Measurements from ENCODE around the gene HDAC9. TPM values are rescaled to one million over a fixed set of nuclear protein-coding genes. Genes with fewer than 3 reads are reported as not detected.
"Not testable (repeated sequence)": the region's sequence is repeated elsewhere in the genome, so short reads cannot be mapped to it uniquely, and the experiment has no call there.

The HDAC9 gene
- total RNA-seq, 4 donors from 2014 or later, result 10.3 to 48.4 (median 12.2) TPM

DNA sequence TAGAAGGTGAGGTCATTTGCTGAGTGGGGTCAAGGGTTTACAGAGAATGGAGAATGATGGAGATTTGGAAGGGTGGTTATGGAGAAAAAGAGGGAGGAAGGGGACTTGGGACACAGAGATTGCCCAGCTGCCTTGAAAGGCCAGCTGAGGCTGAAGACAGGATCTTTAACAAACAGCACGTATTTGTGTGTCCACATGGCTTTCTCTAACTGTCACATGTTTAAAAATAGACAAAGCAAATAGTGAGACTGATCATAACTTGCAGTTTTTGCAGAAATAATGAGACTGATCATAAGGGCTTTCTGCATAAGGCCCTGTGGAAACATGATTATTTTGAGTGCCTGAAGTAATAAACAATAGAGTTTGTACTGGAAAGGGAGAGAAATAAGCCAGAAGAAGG is 212.7 kb downstream of the HDAC9 start:
- Histone ChIP-seq H3K9me3 (no peaks in the 10 kb centered on the region), H3K27ac (no peak overlapping the region), H3K4me1 (no peaks in the 10 kb centered on the region), H3K27me3 (no peaks in the 10 kb centered on the region), H3K4me3 (no peak overlapping the region), H3K36me3 (no peaks in the 10 kb centered on the region)
- DNase-seq (ENCODE audit: low spot score in 2 of 2), result no peak
- 53 to 57% methylated on average over 1 of the region's 1 CpG for WGBS, 2 donors
- TF ChIP-seq POLR2A (IDR thresholded peaks at IDR 0.05) (no peak), EP300 (IDR thresholded peaks at IDR 0.05) (no peak)
- TF ChIP-seq, protein P1, sequence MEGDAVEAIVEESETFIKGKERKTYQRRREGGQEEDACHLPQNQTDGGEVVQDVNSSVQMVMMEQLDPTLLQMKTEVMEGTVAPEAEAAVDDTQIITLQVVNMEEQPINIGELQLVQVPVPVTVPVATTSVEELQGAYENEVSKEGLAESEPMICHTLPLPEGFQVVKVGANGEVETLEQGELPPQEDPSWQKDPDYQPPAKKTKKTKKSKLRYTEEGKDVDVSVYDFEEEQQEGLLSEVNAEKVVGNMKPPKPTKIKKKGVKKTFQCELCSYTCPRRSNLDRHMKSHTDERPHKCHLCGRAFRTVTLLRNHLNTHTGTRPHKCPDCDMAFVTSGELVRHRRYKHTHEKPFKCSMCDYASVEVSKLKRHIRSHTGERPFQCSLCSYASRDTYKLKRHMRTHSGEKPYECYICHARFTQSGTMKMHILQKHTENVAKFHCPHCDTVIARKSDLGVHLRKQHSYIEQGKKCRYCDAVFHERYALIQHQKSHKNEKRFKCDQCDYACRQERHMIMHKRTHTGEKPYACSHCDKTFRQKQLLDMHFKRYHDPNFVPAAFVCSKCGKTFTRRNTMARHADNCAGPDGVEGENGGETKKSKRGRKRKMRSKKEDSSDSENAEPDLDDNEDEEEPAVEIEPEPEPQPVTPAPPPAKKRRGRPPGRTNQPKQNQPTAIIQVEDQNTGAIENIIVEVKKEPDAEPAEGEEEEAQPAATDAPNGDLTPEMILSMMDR (IDR thresholded peaks at IDR 0.05), result no peak

DNA sequence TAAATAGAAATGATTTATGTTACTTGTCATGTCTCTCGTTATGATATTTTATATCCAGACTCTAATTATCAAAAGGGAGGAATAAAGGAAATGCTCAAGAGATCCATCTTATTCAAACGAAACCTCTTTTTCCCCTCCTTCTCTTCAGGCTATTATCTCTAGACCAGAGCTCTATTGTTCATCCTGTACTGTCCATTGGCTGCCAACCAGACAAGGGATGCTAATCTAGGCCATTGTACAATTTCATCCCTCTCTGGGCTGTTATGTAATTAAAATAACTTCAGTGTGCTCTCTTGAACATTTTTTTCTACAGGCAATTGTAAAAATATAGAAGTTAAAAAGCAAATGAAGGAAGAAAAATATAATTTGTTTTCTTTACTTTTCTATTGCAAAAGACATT is 220.4 kb downstream of the HDAC9 start:
- Histone ChIP-seq H3K27me3 (no peaks in the 10 kb centered on the region), H3K9me3 (no peaks in the 10 kb centered on the region), H3K27ac (no peak overlapping the region), H3K4me3 (no peak overlapping the region), H3K4me1 (no peaks in the 10 kb centered on the region), H3K36me3 (no peaks in the 10 kb centered on the region)
- TF ChIP-seq POLR2A (IDR thresholded peaks at IDR 0.05) (no peak), EP300 (IDR thresholded peaks at IDR 0.05) (no peak)
- TF ChIP-seq, protein P1 (IDR thresholded peaks at IDR 0.05), result no peak
- 61 to 70% methylated on average over 2 of the region's 2 CpGs for WGBS, 2 donors
- no peak for DNase-seq (ENCODE audit: low spot score in 2 of 2)

DNA sequence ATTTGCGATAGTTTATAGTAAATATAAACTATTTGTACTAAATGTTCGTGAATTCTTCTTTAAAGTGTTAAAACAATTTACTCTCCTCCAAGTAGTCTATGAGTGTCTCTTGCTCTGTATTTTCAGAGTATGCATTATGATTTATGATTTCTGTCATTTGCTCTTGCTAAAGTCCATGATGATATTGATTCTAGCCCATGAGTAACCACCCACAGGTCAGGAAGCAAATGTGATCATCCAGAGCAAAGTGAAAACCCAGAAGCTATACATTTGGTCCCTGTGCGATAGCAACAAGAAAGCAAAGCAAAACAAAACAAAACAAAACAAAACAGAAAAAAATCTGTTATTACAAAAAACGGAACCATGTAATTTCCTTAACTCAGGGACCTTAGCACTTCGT is 225.9 kb downstream of the HDAC9 start:
- Histone ChIP-seq H3K27me3 (no peaks in the 10 kb centered on the region), H3K36me3 (no peaks in the 10 kb centered on the region), H3K4me1 (no peaks in the 10 kb centered on the region), H3K4me3 (no peak overlapping the region), H3K9me3 (no peaks in the 10 kb centered on the region), H3K27ac (no peak overlapping the region)
- TF ChIP-seq, protein P1 (IDR thresholded peaks at IDR 0.05), result no peak
- TF ChIP-seq POLR2A (IDR thresholded peaks at IDR 0.05), result no peak
- TF ChIP-seq EP300 (IDR thresholded peaks at IDR 0.05), result no peak
- no peak for DNase-seq (ENCODE audit: low spot score in 2 of 2)
- 79 to 85% methylated on average over 5 of the region's 5 CpGs for WGBS, 2 donors

DNA sequence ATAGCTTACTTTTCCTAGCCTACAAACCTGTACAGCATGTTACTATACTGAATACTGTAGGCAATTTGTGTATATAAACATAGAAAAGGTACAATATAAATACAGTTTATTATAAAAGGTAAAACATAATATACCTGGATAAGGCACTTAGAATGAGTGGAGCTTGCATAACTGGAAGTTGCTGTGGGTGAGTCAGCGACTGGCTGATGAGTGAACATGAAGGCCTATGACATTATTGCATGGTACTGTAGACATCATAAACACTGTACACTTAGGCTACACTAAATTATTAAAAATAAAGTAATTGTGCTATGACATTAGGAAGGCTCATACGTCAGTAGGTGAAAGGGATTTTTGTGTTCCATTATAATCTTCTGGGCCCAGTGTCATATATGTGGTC is 228.8 kb downstream of the HDAC9 start:
- DNase-seq (ENCODE audit: low spot score in 2 of 2), result no peak
- Histone ChIP-seq H3K4me3 (no peak overlapping the region), H3K27me3 (no peaks in the 10 kb centered on the region), H3K27ac (no peak overlapping the region), H3K4me1 (no peaks in the 10 kb centered on the region), H3K36me3 (no peaks in the 10 kb centered on the region), H3K9me3 (no peaks in the 10 kb centered on the region)
- 93 to 94% methylated on average over 2 of the region's 2 CpGs for WGBS, 2 donors
- TF ChIP-seq, protein P1 (IDR thresholded peaks at IDR 0.05), result no peak
- no peak for TF ChIP-seq EP300 (IDR thresholded peaks at IDR 0.05)
- no peak for TF ChIP-seq POLR2A (IDR thresholded peaks at IDR 0.05)

DNA sequence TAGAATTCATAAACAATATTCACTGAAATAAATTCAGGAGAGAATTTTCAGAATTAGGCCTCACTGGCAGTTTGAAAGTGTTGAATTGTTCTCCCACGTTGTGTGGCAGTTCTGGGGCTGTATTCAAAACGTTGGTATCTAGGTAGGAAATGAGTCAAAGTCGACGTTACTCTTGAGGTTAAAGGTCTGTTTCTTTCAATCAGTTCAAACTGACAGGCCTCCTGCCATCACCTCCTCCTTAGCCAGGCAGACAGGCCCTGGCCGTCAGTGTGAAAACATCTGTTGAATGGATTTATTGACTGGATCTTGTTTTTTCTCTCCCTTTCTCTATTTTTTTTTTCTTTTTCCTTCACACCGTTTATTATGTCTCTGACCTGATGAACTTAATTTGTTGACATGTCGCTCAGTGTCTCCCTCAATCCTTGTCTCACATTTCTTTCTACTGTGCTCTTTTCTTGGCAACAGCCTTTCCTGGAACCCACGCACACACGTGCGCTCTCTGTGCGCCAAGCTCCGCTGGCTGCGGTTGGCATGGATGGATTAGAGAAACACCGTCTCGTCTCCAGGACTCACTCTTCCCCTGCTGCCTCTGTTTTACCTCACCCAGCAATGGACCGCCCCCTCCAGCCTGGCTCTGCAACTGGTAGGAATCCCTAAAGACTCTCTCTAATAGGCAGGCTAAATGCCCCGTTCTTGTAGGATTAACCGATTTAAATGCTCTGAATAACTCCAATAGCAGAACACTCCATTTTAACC is 231.7 kb downstream of the HDAC9 start:
- Histone ChIP-seq H3K9me3 (no peaks in the 10 kb centered on the region), H3K27ac (no peak overlapping the region), H3K27me3 (no peaks in the 10 kb centered on the region), H3K36me3 (no peaks in the 10 kb centered on the region), H3K4me3 (no peak overlapping the region), H3K4me1 (no peaks in the 10 kb centered on the region)
- DNase-seq (ENCODE audit: low spot score in 2 of 2), result no peak
- TF ChIP-seq, protein P1 (IDR thresholded peaks at IDR 0.05), result no peak
- TF ChIP-seq EP300 (IDR thresholded peaks at IDR 0.05) (no peak), POLR2A (IDR thresholded peaks at IDR 0.05) (no peak)
- 75 to 76% methylated on average over 18 of the region's 18 CpGs for WGBS, 2 donors

DNA sequence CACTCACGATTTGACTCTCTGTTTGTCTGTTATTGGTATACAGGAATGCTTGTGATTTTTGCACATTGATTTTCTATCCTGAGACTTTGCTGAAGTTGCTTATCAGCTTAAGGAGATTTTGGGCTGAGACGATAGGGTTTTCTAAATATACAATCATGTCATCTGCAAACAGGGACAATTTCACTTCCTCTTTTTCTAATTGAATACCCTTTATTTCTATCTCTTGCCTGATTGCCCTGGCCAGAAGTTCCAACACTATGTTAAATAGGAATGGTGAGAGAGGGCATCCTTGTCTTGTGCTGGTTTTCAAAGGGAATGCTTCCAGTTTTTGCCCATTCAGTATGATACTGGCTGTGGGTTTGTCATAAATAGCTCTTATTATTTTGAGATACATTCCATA is 240.5 kb downstream of the HDAC9 start:
- DNase-seq (ENCODE audit: low spot score in 2 of 2); H3K9me3 ChIP-seq: not testable (repeated sequence)

More for the DNA sequence above, 240.5 kb downstream of the HDAC9 start:
- not testable (repeated sequence) for H3K36me3 ChIP-seq, H3K4me1 ChIP-seq, H3K27me3 ChIP-seq, H3K27ac ChIP-seq, H3K4me3 ChIP-seq
- 80 to 89% methylated on average over 2 of the region's 2 CpGs for WGBS, 2 donors
